SU-DHL-6 (cell line): ENCODE results near the gene TRIP4.
A peak's percentile ranks its signal among the peaks of the same experiment; 100 is the strongest.

Source experiments
- H2AFZ ChIP-seq: fragments of 200-600 bp; sonication (generic); 2 replicates; pipeline ENCODE4 v1.6.1; 2014; ENCODE audit warnings: low read depth, mild to moderate bottlenecking, moderate library complexity, mixed read lengths, antibody characterized with exemption, low read length; ENCODE audit not compliant: severe bottlenecking
- H3F3A ChIP-seq: fragments of 200-600 bp; shearing (Covaris generic); 2 replicates; pipeline ENCODE4 v1.6.0; 2016; ENCODE audit warnings: antibody characterized with exemption, mild to moderate bottlenecking; ENCODE audit not compliant: insufficient read depth
- H3K27ac ChIP-seq: fragments of 200-600 bp; sonication (generic); 2 replicates; pipeline ENCODE4 v1.5.1; 2016; ENCODE audit warnings: low read depth, mild to moderate bottlenecking, low read length, moderate library complexity, mixed read lengths
- H3K27me3 ChIP-seq: fragments of 200-600 bp; sonication (generic), shearing (Covaris generic); 2 replicates; pipeline ENCODE4 v1.6.0; 2014; ENCODE audit warnings: mild to moderate bottlenecking, low read length
- H3K36me3 ChIP-seq: fragments of 200-600 bp; sonication (generic); 2 replicates; pipeline ENCODE4 v1.6.1; 2014; ENCODE audit warnings: mild to moderate bottlenecking, low read length, mixed read lengths
- H3K4me2 ChIP-seq: fragments of 300-600, 200-600 bp; shearing (Covaris generic), sonication (generic); 2 replicates; pipeline ENCODE4 v1.6.0; 2014; ENCODE audit warnings: low read length, low read depth, mild to moderate bottlenecking; ENCODE audit not compliant: poor library complexity, severe bottlenecking
- H3K4me3 ChIP-seq: fragments of 200-600 bp; sonication (generic); 2 replicates; pipeline ENCODE4 v1.5.1; 2014; ENCODE audit warnings: antibody characterized with exemption, low read length, mild to moderate bottlenecking, mixed read lengths; ENCODE audit not compliant: insufficient read depth, poor library complexity, severe bottlenecking
- H3K79me2 ChIP-seq: fragments of 200-600 bp; sonication (generic); 2 replicates; pipeline ENCODE4 v1.6.1; 2014; ENCODE audit warnings: mild to moderate bottlenecking, low read length, moderate library complexity; ENCODE audit not compliant: insufficient read depth
- H3K9ac ChIP-seq: fragments of 200-600 bp; sonication (generic); 2 replicates; pipeline ENCODE4 v1.7.0; 2014; ENCODE audit warnings: mild to moderate bottlenecking, low read length
- H3K9me2 ChIP-seq: fragments of 200-600 bp; sonication (generic); replicated peaks from 2 replicates; pipeline ENCODE4 v1.6.1; 2014; ENCODE audit warnings: low read length; ENCODE audit not compliant: insufficient read depth
- H3K9me3 ChIP-seq: fragments of 200-600 bp; sonication (generic); 2 replicates; pipeline ENCODE4 v1.6.1; 2014; ENCODE audit warnings: low read length, mixed read lengths; ENCODE audit not compliant: insufficient read depth
- H4K20me1 ChIP-seq: fragments of 200-600 bp; sonication (generic); 2 replicates; pipeline ENCODE4 v1.6.1; 2014; ENCODE audit warnings: low read depth, mild to moderate bottlenecking, antibody characterized with exemption, low read length, moderate library complexity, mixed read lengths
- EZH2phosphoT487 ChIP-seq: fragments of 200-600 bp; sonication (generic), shearing (Covaris generic); conservative IDR thresholded peaks from 2 replicates; pipeline ENCODE4 v1.6.1; 2018; ENCODE audit warnings: mild to moderate bottlenecking, antibody characterized with exemption, low read length, moderate library complexity, mixed read lengths
- TF ChIP-seq, protein P1 (sequence below): fragments of 200-600 bp; sonication (generic); IDR thresholded peaks from one replicate; pipeline ENCODE4 v1.5.1; 2017; ENCODE audit warnings: antibody characterized with exemption, mild to moderate bottlenecking, low read length, moderate library complexity; ENCODE audit not compliant: insufficient read depth, poor library complexity, severe bottlenecking

The TRIP4 gene

DNA sequence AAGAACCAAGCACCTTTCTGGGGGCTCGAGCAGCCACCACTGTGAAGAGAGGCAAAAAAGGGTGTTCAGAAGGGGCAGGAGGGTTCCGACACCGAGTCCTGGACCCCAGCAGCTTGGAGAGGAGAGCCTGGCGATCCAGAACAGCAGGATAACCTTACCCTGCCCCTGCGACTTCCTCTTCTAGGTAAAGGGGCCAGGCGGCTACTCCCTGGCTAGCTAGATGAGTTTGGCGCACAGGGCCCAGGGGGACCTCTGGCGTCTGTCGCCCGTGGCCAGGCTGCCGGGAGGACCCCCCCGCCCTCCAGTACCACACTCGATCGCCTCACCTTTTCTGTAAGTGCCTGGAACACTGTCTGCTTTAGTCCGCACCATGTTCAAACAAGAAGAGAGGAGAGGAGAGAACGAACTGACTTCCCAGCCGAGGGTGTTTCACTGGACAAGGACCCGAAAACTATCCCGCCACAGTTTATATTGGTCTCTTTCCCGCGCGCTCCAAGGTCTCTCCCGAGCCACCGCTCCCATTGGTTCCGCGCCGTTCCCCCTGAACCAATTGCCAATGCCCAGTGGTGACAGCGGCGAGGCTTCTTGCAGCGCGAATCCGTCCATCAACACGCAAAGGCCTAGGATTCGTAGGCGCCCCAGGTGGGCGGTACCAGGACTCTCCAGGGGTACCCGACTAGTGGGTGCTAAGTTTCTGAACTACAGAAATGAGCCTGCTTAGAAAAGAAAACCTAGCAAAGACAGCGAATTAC is 6.5 kb upstream of the TRIP4 start, which contains the start of gene PCLAF:
Gene PCLAF, minus strand, starts transcription at position 442 of the 752 bp plus-strand sequence. Its CDS starts 70 bp downstream, at position 372.
- H4K20me1 ChIP-seq: peaks cover 5% of the 10 kb centered on the region; the same call in 1 of the 2 replicates
- H3K79me2 ChIP-seq: peaks cover 43% of the 10 kb centered on the region
- H3K9ac ChIP-seq: peak within 1 kb of the TSS; percentile 93
- H3K4me3 ChIP-seq: peak within 1 kb of the TSS; percentile 87
- no peak for TF ChIP-seq EZH2phosphoT487
- TF ChIP-seq, protein P1, sequence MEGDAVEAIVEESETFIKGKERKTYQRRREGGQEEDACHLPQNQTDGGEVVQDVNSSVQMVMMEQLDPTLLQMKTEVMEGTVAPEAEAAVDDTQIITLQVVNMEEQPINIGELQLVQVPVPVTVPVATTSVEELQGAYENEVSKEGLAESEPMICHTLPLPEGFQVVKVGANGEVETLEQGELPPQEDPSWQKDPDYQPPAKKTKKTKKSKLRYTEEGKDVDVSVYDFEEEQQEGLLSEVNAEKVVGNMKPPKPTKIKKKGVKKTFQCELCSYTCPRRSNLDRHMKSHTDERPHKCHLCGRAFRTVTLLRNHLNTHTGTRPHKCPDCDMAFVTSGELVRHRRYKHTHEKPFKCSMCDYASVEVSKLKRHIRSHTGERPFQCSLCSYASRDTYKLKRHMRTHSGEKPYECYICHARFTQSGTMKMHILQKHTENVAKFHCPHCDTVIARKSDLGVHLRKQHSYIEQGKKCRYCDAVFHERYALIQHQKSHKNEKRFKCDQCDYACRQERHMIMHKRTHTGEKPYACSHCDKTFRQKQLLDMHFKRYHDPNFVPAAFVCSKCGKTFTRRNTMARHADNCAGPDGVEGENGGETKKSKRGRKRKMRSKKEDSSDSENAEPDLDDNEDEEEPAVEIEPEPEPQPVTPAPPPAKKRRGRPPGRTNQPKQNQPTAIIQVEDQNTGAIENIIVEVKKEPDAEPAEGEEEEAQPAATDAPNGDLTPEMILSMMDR: no peak
- H3K9me2 ChIP-seq: no peaks in the 10 kb centered on the region
- peak within 1 kb of the TSS; percentile 66 for H3K27ac ChIP-seq
- H2AFZ ChIP-seq: peak within 1 kb of the TSS; percentile 72
- peak within 1 kb of the TSS; percentile 96 for H3K4me2 ChIP-seq
- peaks cover 18% of the 10 kb centered on the region; the same call in 1 of the 2 replicates for H3K36me3 ChIP-seq
- H3K27me3 ChIP-seq: no peaks in the 10 kb centered on the region
- peaks cover 8% of the 10 kb centered on the region for H3F3A ChIP-seq
- no peaks in the 10 kb centered on the region for H3K9me3 ChIP-seq

DNA sequence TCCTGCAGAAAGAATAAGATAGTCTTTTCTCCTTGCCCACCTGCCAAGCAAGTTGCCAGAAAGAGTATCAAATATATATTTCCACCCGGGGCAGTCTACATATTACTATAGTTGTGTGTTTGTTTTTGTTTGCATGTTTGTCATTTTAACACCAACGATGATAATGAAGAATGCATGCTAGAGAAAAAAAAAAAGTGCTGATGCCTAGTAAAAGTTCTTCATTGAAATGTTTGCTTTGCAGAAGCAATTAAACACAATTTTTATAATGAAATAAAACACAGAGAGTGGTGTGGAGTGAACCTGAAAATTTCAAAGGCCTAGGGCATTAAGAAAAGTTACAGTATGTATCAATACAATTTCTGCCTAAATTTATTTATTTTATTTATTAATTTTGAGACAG is 3.9 kb upstream of the TRIP4 start:
- no peaks in the 10 kb centered on the region for H3K27me3 ChIP-seq

GRCh38 chr15:64386291-64386690 is 1.3 kb upstream of the TRIP4 start:
- Histone ChIP-seq H3K9me2 (no peaks in the 10 kb centered on the region), H2AFZ (no peak overlapping the region), H3K4me3 (no peak overlapping the region), H3K9ac (no peak overlapping the region), H3K4me2 (peak overlapping the region; percentile 73), H4K20me1 (no peaks in the 10 kb centered on the region), H3F3A (peaks cover 16% of the 10 kb centered on the region), H3K27me3 (no peaks in the 10 kb centered on the region), H3K79me2 (peaks cover 13% of the 10 kb centered on the region; the same call in 1 of the 2 replicates), H3K27ac (no peak overlapping the region), H3K36me3 (no peaks in the 10 kb centered on the region), H3K9me3 (no peaks in the 10 kb centered on the region)
- no peak for TF ChIP-seq EZH2phosphoT487
- TF ChIP-seq, protein P1: no peak

More for the DNA sequence above, 3.9 kb upstream of the TRIP4 start:
- H3F3A ChIP-seq: peaks cover 16% of the 10 kb centered on the region
- H3K36me3 ChIP-seq: peaks cover 12% of the 10 kb centered on the region; the same call in 1 of the 2 replicates
- H3K79me2 ChIP-seq: peaks cover 35% of the 10 kb centered on the region
- TF ChIP-seq, protein P1: no peak
- TF ChIP-seq EZH2phosphoT487: no peak
- H3K9me2 ChIP-seq: no peaks in the 10 kb centered on the region
- no peak overlapping the region for H2AFZ ChIP-seq
- peaks cover 5% of the 10 kb centered on the region; the same call in 1 of the 2 replicates for H4K20me1 ChIP-seq
- no peak overlapping the region for H3K27ac ChIP-seq
- H3K4me3 ChIP-seq: no peak overlapping the region
- no peaks in the 10 kb centered on the region for H3K9me3 ChIP-seq
- no peak overlapping the region for H3K9ac ChIP-seq
- H3K4me2 ChIP-seq: no peak overlapping the region
